ENCODE results near the gene RARA.

Gene RARA

GRCh38 chr17:40341808-40342503 is 33.0 kb downstream of the RARA start:
- in situ Hi-C loops (cut with MboI; ENCODE audit: low sequenced_read_pairs), result no loop called here

- in situ Hi-C loops (cut with MboI; ENCODE audit: low sequenced_read_pairs), result no loop called here
Measured at GRCh38 chr17:40342504-40343218, 33.7 kb downstream of the RARA start.

GRCh38 chr17:40343219-40344119 is 34.5 kb downstream of the RARA start:
- in situ Hi-C loops (cut with MboI; ENCODE audit: low sequenced_read_pairs), result no loop called here

GRCh38 chr17:40344421-40345160 is 35.6 kb downstream of the RARA start:
- in situ Hi-C loops (cut with MboI; ENCODE audit: low sequenced_read_pairs), result no loop called here

GRCh38 chr17:40345161-40345993 is 36.4 kb downstream of the RARA start:
- in situ Hi-C loops (cut with MboI; ENCODE audit: low sequenced_read_pairs), result no loop called here

- in situ Hi-C loops (cut with MboI; ENCODE audit: low sequenced_read_pairs), result no loop called here
Measured at GRCh38 chr17:40345994-40346764, 37.2 kb downstream of the RARA start.

- in situ Hi-C loops (cut with MboI; ENCODE audit: low sequenced_read_pairs), result no loop called here
Measured at GRCh38 chr17:40346765-40347158, 37.8 kb downstream of the RARA start.

- in situ Hi-C loops (cut with MboI; ENCODE audit: low sequenced_read_pairs), result no loop called here
Measured at GRCh38 chr17:40347319-40348135, 38.5 kb downstream of the RARA start.

GRCh38 chr17:40348136-40348504 is 39.1 kb downstream of the RARA start:
- in situ Hi-C loops (cut with MboI; ENCODE audit: low sequenced_read_pairs), result no loop called here

- in situ Hi-C loops (cut with MboI; ENCODE audit: low sequenced_read_pairs), result no loop called here
Measured at GRCh38 chr17:40348562-40349476, 39.8 kb downstream of the RARA start.

- in situ Hi-C loops (cut with MboI; ENCODE audit: low sequenced_read_pairs), result no loop called here
Measured at GRCh38 chr17:40349477-40349894, 40.5 kb downstream of the RARA start.

GRCh38 chr17:40349895-40350688 is 41.1 kb downstream of the RARA start:
- in situ Hi-C loops (cut with MboI; ENCODE audit: low sequenced_read_pairs), result loop anchor here (5.0 kb wide), 1 partner anchor 48 kb away; no protein-coding TSS in a partner anchor

- in situ Hi-C loops (cut with MboI; ENCODE audit: low sequenced_read_pairs), result loop anchor here (5.0 kb wide), 1 partner anchor 49 kb away; no protein-coding TSS in a partner anchor
Measured at GRCh38 chr17:40350689-40351358, 41.8 kb downstream of the RARA start.

GRCh38 chr17:40351359-40352236 is 42.6 kb downstream of the RARA start:
- in situ Hi-C loops (cut with MboI; ENCODE audit: low sequenced_read_pairs), result loop anchor here (5.0 kb wide), 1 partner anchor 49 kb away; no protein-coding TSS in a partner anchor
